HG02852 (cell line): ENCODE results near the gene LURAP1L.

Experiments used
- ATAC-seq: cut with Tn5 transposase; IDR thresholded peaks from one replicate; pipeline ENCODE4 v1.9.1; 2021; ENCODE audit warnings: mild to moderate bottlenecking, moderate library complexity; ENCODE audit not compliant: unreplicated experiment

LURAP1L gene

GRCh38 chr9:12811935-12812334 is 37.1 kb downstream of the LURAP1L start:
- no peak for ATAC-seq

GRCh38 chr9:12812710-12813109 is 37.9 kb downstream of the LURAP1L start:
- no peak for ATAC-seq

- no peak for ATAC-seq
These were observed 38.7 kb downstream of the LURAP1L start for GRCh38 chr9:12813533-12813932.

- ATAC-seq, result no peak
These were observed 39.4 kb downstream of the LURAP1L start for GRCh38 chr9:12813960-12814876.

- ATAC-seq, result no peak
These were observed 40.0 kb downstream of the LURAP1L start for GRCh38 chr9:12814877-12815237.

- no peak for ATAC-seq
These were observed 41.1 kb downstream of the LURAP1L start for GRCh38 chr9:12815888-12816287.

- no peak for ATAC-seq
These were observed 41.9 kb downstream of the LURAP1L start for GRCh38 chr9:12816656-12817101.

GRCh38 chr9:12817702-12818101 is 42.9 kb downstream of the LURAP1L start:
- ATAC-seq, result no peak

- no peak for ATAC-seq
These were observed 43.7 kb downstream of the LURAP1L start for GRCh38 chr9:12818431-12819000.

- ATAC-seq, result peak; percentile 82
These were observed 44.8 kb downstream of the LURAP1L start for GRCh38 chr9:12819436-12820185.

GRCh38 chr9:12822111-12822510 is 47.3 kb downstream of the LURAP1L start:
- ATAC-seq, result no peak

- no peak for ATAC-seq
These were observed 52.2 kb downstream of the LURAP1L start for GRCh38 chr9:12826924-12827565.

GRCh38 chr9:12833701-12834100 is 58.9 kb downstream of the LURAP1L start:
- ATAC-seq, result no peak

- no peak for ATAC-seq
These were observed 63.7 kb downstream of the LURAP1L start for GRCh38 chr9:12838546-12838945.

GRCh38 chr9:12843735-12844134 is 68.9 kb downstream of the LURAP1L start:
- ATAC-seq, result no peak

GRCh38 chr9:12846035-12846434 is 71.2 kb downstream of the LURAP1L start:
- ATAC-seq, result no peak

GRCh38 chr9:12847561-12847960 is 72.7 kb downstream of the LURAP1L start:
- no peak for ATAC-seq

- ATAC-seq, result no peak
These were observed 74.7 kb downstream of the LURAP1L start for GRCh38 chr9:12849486-12850003.

GRCh38 chr9:12851341-12852090 is 76.7 kb downstream of the LURAP1L start:
- ATAC-seq, result no peak

GRCh38 chr9:12853051-12853450 is 78.2 kb downstream of the LURAP1L start:
- no peak for ATAC-seq
